T-cell (primary cell): ENCODE results near the gene TUBD1. TPM values are rescaled to one million over a fixed set of nuclear protein-coding genes. Genes with fewer than 3 reads are reported as not detected.

Experiments
- ATAC-seq, 4 experiments: fragments of 200-7000 bp in 3 of 4; fragments of 150-1000 bp in 1 of 4; cut with Tn5 transposase; replicated peaks in 1 of 4; 1 replicate in 3 of 4; 2 replicates in 1 of 4; pipeline ENCODE4 v1.10.0; 2021; ENCODE audit warnings: moderate library complexity in 3 of 4, mild to moderate bottlenecking in 2 of 4, moderate number of reproducible peaks in 1 of 4
- CTCF ChIA-PET, 2 donors: fragments of 300-600 bp; sonication (Branson Sonifier 250); formaldehyde crosslinking; loops; one replicate each; lab custom pipeline; 2022; ENCODE audit warnings: antibody characterized with exemption in 2 of 2; lab: Charles Lee
- POLR2A ChIA-PET, 2 donors: fragments of 300-600 bp; sonication (Branson Sonifier 250); formaldehyde crosslinking; loops; one replicate each; lab custom pipeline; 2022; ENCODE audit warnings: antibody characterized with exemption in 2 of 2; lab: Charles Lee
- DNase-seq, 35 experiments: peaks; one replicate each; pipeline versions ENCODE4 v3.0.0 to v3.0.0-alpha.2; 2013 to 2023
- H3K27ac ChIP-seq: one replicate; pipeline ENCODE4 v1.5.1; 2013; ENCODE audit warnings: low read length
- H3K27me3 ChIP-seq, 2 experiments: replicated peaks in 1 of 2; 1 replicate in 1 of 2; 2 replicates in 1 of 2; pipeline versions ENCODE4 v1.6.1 to v1.7.0; 2013; ENCODE audit warnings: low read length in 1 of 2, mixed read lengths in 1 of 2; ENCODE audit not compliant: control insufficient read depth in 2 of 2, insufficient read depth in 2 of 2; ENCODE audit errors: extremely low read depth in 1 of 2
- H3K36me3 ChIP-seq, 2 donors: 1 replicate in 1 of 2; 2 replicates in 1 of 2; pipeline versions ENCODE4 v1.6.1 to v1.7.0; 2013; ENCODE audit warnings: low read length in 1 of 2; ENCODE audit not compliant: control insufficient read depth in 2 of 2, insufficient read depth in 1 of 2; ENCODE audit errors: extremely low read depth in 1 of 2
- H3K4me1 ChIP-seq, 2 experiments: 1 replicate in 1 of 2; 2 replicates in 1 of 2; pipeline versions ENCODE4 v1.6.1 to v1.7.0; 2013; ENCODE audit warnings: low read length in 2 of 2, mixed read lengths in 1 of 2; ENCODE audit not compliant: insufficient read depth in 2 of 2, control insufficient read depth in 1 of 2; ENCODE audit errors: extremely low read depth in 1 of 2
- H3K4me3 ChIP-seq, 2 donors: 1 replicate in 1 of 2; 2 replicates in 1 of 2; pipeline versions ENCODE4 v1.5.1 to v1.7.0; 2013; ENCODE audit warnings: mild to moderate bottlenecking in 2 of 2, low read length in 1 of 2, moderate library complexity in 1 of 2; ENCODE audit not compliant: control insufficient read depth in 1 of 2; ENCODE audit errors: extremely low read depth in 1 of 2
- H3K9me3 ChIP-seq: 2 replicates; pipeline ENCODE4 v1.7.0; 2013
- H3K27ac Mint-ChIP-seq, 2 donors: one replicate each; pipeline ENCODE4 v1.8.0; 2020 to 2021; ENCODE audit warnings: mild to moderate bottlenecking in 2 of 2, mixed read lengths in 2 of 2
- H3K27me3 Mint-ChIP-seq, 2 donors: one replicate each; pipeline ENCODE4 v1.8.0; 2021 to 2022; ENCODE audit warnings: mixed read lengths in 2 of 2
- H3K36me3 Mint-ChIP-seq: one replicate; pipeline ENCODE4 v1.8.0; 2021; ENCODE audit warnings: mixed read lengths
- H3K4me1 Mint-ChIP-seq, 3 donors: one replicate each; pipeline ENCODE4 v1.8.0; 2020 to 2022; ENCODE audit warnings: mixed read lengths in 3 of 3, mild to moderate bottlenecking in 1 of 3
- H3K4me3 Mint-ChIP-seq, 3 donors: one replicate each; pipeline ENCODE4 v1.8.0; 2020 to 2022; ENCODE audit warnings: mild to moderate bottlenecking in 3 of 3, mixed read lengths in 3 of 3, moderate library complexity in 3 of 3
- H3K9me3 Mint-ChIP-seq, 3 donors: one replicate each; pipeline ENCODE4 v1.8.0; 2020 to 2022; ENCODE audit warnings: mixed read lengths in 3 of 3
- WGBS: methylation state at CpG from one replicate; pipeline ENCODE4 v1.1.5; 2013; ENCODE audit warnings: missing lambda C conversion rate; ENCODE audit not compliant: insufficient coverage; 5-methylcytosine and 5-hydroxymethylcytosine counted together
- total RNA-seq, 35 experiments: library from RNA in 6 of 35; stranded (reverse) in 6 of 35; fragments of 120-200 nt in 1 of 35; gene quantifications; one replicate each; pipeline versions ENCODE4 v1.2.1 to v1.2.4 and lab custom pipeline; 2013 to 2026

TUBD1 gene
- total RNA-seq, 5 donors from 2014 or later (not counting 1 experiment from before 2014, with no cell fraction given): 16.6 to 27.9 (median 25.1) TPM

GRCh38 chr17:59899099-59899498 lies 6.4 kb upstream of the TUBD1 start:
- Mint-ChIP-seq H3K27me3 (no peaks in the 10 kb centered on the region), H3K4me1 (peaks cover 43 to 50% (median 45%) of the 10 kb centered on the region in 3 donors), H3K4me3 (no peak overlapping the region), H3K27ac (no peak overlapping the region), H3K9me3 (no peaks in the 10 kb centered on the region), H3K36me3 (peaks cover 4% of the 10 kb centered on the region)
- ATAC-seq (peak in 2 of 4 experiments; percentile 81 to 82), DNase-seq (peak in 1 of 35 experiments; percentile 6)
- H3K9me3 ChIP-seq: no peaks in the 10 kb centered on the region
- H3K36me3 ChIP-seq: peaks cover 0 to 9% of the 10 kb centered on the region in 2 donors
- WGBS: no CpG with 5 or more reads among the region's 5 CpGs
- no peak overlapping the region for H3K4me3 ChIP-seq
- ChIA-PET POLR2A (interaction anchor here in 1 of 2 donors (0.7 kb wide), 1 partner anchor 12 kb away, joined by 4 read pairs; no protein-coding TSS in a partner anchor), CTCF (interaction anchor here in 1 of 2 donors (1.3 to 2.3 kb wide), 2 partner anchors 15 to 39 kb away, joined by 3 to 6 read pairs; no protein-coding TSS in a partner anchor)
- H3K4me1 ChIP-seq: peaks cover 6 to 17% of the 10 kb centered on the region in 2 experiments
- no peaks in the 10 kb centered on the region for H3K27me3 ChIP-seq
- H3K27ac ChIP-seq: no peak overlapping the region

DNA sequence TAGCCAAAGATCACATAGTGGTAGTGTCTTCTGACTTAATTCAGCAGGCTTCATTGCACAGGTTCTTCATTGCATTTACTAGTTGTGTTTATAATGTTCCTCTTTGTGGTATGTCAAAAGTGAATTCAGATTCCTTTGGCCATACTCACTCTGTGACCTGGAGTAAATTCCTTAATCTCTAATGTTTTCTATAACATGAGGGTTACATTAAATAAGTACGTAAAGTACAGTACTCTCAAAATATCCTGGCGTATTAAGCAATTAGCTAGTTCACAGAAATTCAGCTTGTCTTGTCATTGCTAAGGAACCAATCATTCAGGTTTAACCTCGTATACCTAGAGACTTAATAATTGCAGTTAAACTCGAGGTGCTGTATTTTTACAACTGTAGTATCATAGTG lies 4.3 kb upstream of the TUBD1 start:
- no peaks in the 10 kb centered on the region for H3K27me3 ChIP-seq
- DNase-seq (no peak), ATAC-seq (no peak)
- peaks cover 49 to 58% (median 52%) of the 10 kb centered on the region in 3 donors for H3K4me1 Mint-ChIP-seq
- peaks cover 0 to 7% of the 10 kb centered on the region in 2 donors for H3K36me3 ChIP-seq
- 100% methylated on average over 2 of the region's 4 CpGs for WGBS
- ChIA-PET CTCF (no interaction called here), POLR2A (no interaction called here)
- no peaks in the 10 kb centered on the region for H3K36me3 Mint-ChIP-seq
- H3K4me3 Mint-ChIP-seq: no peak overlapping the region
- H3K27me3 Mint-ChIP-seq: no peaks in the 10 kb centered on the region
- H3K9me3 Mint-ChIP-seq: no peaks in the 10 kb centered on the region
- H3K4me3 ChIP-seq: no peak overlapping the region
- no peaks in the 10 kb centered on the region for H3K9me3 ChIP-seq
- peaks cover 11 to 24% of the 10 kb centered on the region in 2 experiments for H3K4me1 ChIP-seq
- H3K27ac Mint-ChIP-seq: no peak overlapping the region
- H3K27ac ChIP-seq: no peak overlapping the region

GRCh38 chr17:59893676-59894100 lies 945 bp upstream of the TUBD1 start:
- ChIA-PET POLR2A (interaction anchor here in 1 of 2 donors (0.6 to 1.2 kb wide), 5 partner anchors 30 to 498 kb away, joined by 3 to 12 read pairs (median 4); partner anchors contain the start of gene USP32), CTCF (interaction anchor here in 1 of 2 donors (0.5 to 2.0 kb wide), 7 partner anchors 21 to 536 kb away, joined by 3 to 10 read pairs (median 6); no protein-coding TSS in a partner anchor)
- Mint-ChIP-seq H3K4me3 (peak overlapping the region; percentile 99 to 100 (median 99)), H3K36me3 (peaks cover 6% of the 10 kb centered on the region), H3K27ac (peak overlapping the region; percentile 99), H3K4me1 (peaks cover 59 to 64% (median 60%) of the 10 kb centered on the region in 3 donors), H3K9me3 (no peaks in the 10 kb centered on the region), H3K27me3 (no peaks in the 10 kb centered on the region)
- Histone ChIP-seq H3K9me3 (no peaks in the 10 kb centered on the region), H3K4me3 (peak overlapping the region; percentile 95 to 99), H3K36me3 (peaks cover 0 to 8% of the 10 kb centered on the region in 2 donors), H3K4me1 (peaks cover 15 to 35% of the 10 kb centered on the region in 2 experiments), H3K27ac (peak overlapping the region; percentile 91), H3K27me3 (no peaks in the 10 kb centered on the region)
- ATAC-seq (peak in 2 of 4 experiments; percentile 17 to 18), DNase-seq (peak in 2 of 35 experiments; percentile 9 to 19)
- WGBS: 0% methylated on average over 2 of the region's 11 CpGs

GRCh38 chr17:59892251-59892923 lies 356 bp downstream of the TUBD1 start:
- no peaks in the 10 kb centered on the region for H3K9me3 ChIP-seq
- Mint-ChIP-seq H3K27me3 (no peaks in the 10 kb centered on the region), H3K27ac (peak overlapping the region; percentile 99), H3K4me3 (peak overlapping the region; percentile 99 to 100 (median 99)), H3K36me3 (peaks cover 13% of the 10 kb centered on the region), H3K9me3 (no peaks in the 10 kb centered on the region), H3K4me1 (peaks cover 65 to 69% (median 66%) of the 10 kb centered on the region in 3 donors)
- ChIA-PET POLR2A (interaction anchor here (0.6 to 0.9 kb wide), 5 partner anchors 22 to 250 kb away, joined by 3 to 4 read pairs (median 3); no protein-coding TSS in a partner anchor), CTCF (interaction anchor here in 1 of 2 donors (0.6 to 2.0 kb wide), 8 partner anchors 18 to 273 kb away, joined by 3 to 10 read pairs (median 4); partner anchors contain the start of gene CLTC)
- peak overlapping the region; percentile 95 to 99 for H3K4me3 ChIP-seq
- no peaks in the 10 kb centered on the region for H3K27me3 ChIP-seq
- ATAC-seq (peak in 2 of 4 experiments; percentile 16 to 27), DNase-seq (peak in 1 of 35 experiments; percentile 4)
- peaks cover 0 to 16% of the 10 kb centered on the region in 2 donors for H3K36me3 ChIP-seq
- H3K4me1 ChIP-seq: peaks cover 15 to 35% of the 10 kb centered on the region in 2 experiments
- 17% methylated on average over 14 of the region's 25 CpGs for WGBS
- peak overlapping the region; percentile 91 for H3K27ac ChIP-seq

- Mint-ChIP-seq H3K4me1 (peaks cover 61 to 68% (median 61%) of the 10 kb centered on the region in 3 donors), H3K27me3 (no peaks in the 10 kb centered on the region), H3K4me3 (peak overlapping the region; percentile 52 to 100 (median 70)), H3K9me3 (no peaks in the 10 kb centered on the region), H3K36me3 (peaks cover 19% of the 10 kb centered on the region), H3K27ac (peak overlapping the region; percentile 13 to 45)
- ChIA-PET CTCF (interaction anchor here in 1 of 2 donors (0.6 kb wide), 1 partner anchor 331 kb away, joined by 3 read pairs; no protein-coding TSS in a partner anchor), POLR2A (interaction anchor here (0.6 to 1.1 kb wide), 5 partner anchors 24 to 105 kb away, joined by 3 to 7 read pairs (median 4); no protein-coding TSS in a partner anchor)
- WGBS: no CpG with 5 or more reads among the region's 2 CpGs
- Histone ChIP-seq H3K4me1 (peaks cover 15 to 34% of the 10 kb centered on the region in 2 experiments), H3K36me3 (peaks cover 0 to 22% of the 10 kb centered on the region in 2 donors), H3K27ac (no peak overlapping the region), H3K27me3 (no peaks in the 10 kb centered on the region), H3K4me3 (no peak overlapping the region), H3K9me3 (no peaks in the 10 kb centered on the region)
- DNase-seq (no peak), ATAC-seq (no peak)
These were observed 2.0 kb downstream of the TUBD1 start for GRCh38 chr17:59890720-59891119.
